Esophagus squamous epithelium (tissue), 5 donors: ENCODE data around the gene CDH9. TPM values are rescaled to one million over a fixed set of nuclear protein-coding genes. Genes with fewer than 3 reads are reported as not detected.

Experiments
- DNase-seq: peaks from one replicate; lab custom pipeline; 2025; lab: John Stamatoyannopoulos, UW
- H3K27ac ChIP-seq, 4 donors: fragments of 200-600 bp; sonication (generic); one replicate each; pipeline ENCODE4 v1.5.1; 2016 to 2019; ENCODE audit warnings: mild to moderate bottlenecking in 1 of 4
- H3K27me3 ChIP-seq, 4 donors: fragments of 200-600 bp; sonication (generic); 1 replicate in 3 of 4; 2 replicates in 1 of 4; pipeline versions ENCODE4 v1.5.1 to v1.6.0; 2017 to 2021; ENCODE audit warnings: antibody characterized with exemption in 1 of 4
- H3K36me3 ChIP-seq, 3 donors: fragments of 200-600 bp; sonication (generic); one replicate each; pipeline ENCODE4 v1.5.1; 2016 to 2019
- H3K4me1 ChIP-seq, 3 donors: fragments of 200-600 bp; sonication (generic); one replicate each; pipeline ENCODE4 v1.5.1; 2017 to 2019
- H3K4me3 ChIP-seq, 4 donors: fragments of 200-600 bp; sonication (generic); 1 replicate in 3 of 4; 2 replicates in 1 of 4; pipeline ENCODE4 v1.5.1; 2016 to 2019; ENCODE audit warnings: mild to moderate bottlenecking in 2 of 4, moderate library complexity in 1 of 4
- H3K9me3 ChIP-seq, 3 donors: fragments of 200-600 bp; sonication (generic); one replicate each; pipeline ENCODE4 v1.5.1; 2016 to 2019
- POLR2A ChIP-seq, 4 donors: fragments of 450-650 bp; IDR thresholded peaks; one replicate each; pipeline ENCODE4 v1.6.1; 2017; ENCODE audit warnings: antibody characterized with exemption in 4 of 4, mild to moderate bottlenecking in 4 of 4, moderate library complexity in 3 of 4
- WGBS, 2 donors: methylation state at CpG; one replicate each; pipeline ENCODE4 v1.1.5; 2018; 5-methylcytosine and 5-hydroxymethylcytosine counted together
- intact Hi-C: fragments of 100-400 bp; cut with DNase I; formaldehyde crosslinking; loops from one replicate; pipeline ENCODE4 v1.15.0; 2022
- total RNA-seq, 4 donors: library from RNA; depleted of rRNA; stranded (reverse); fragments of >200 nt; gene quantifications; one replicate each; pipeline ENCODE4 v1.1.0, GENCODE V29; 2016
- TF ChIP-seq, protein P1 (sequence below), 6 experiments: fragments of 450-650 bp in 4 of 6; fragments of 200-600 bp in 2 of 6; sonication (generic) in 2 of 6; IDR thresholded peaks; one replicate each; pipeline ENCODE4 v1.5.1; 2016 to 2019; ENCODE audit warnings: antibody characterized with exemption in 6 of 6, mild to moderate bottlenecking in 4 of 6, moderate library complexity in 4 of 6
- donor health status: DM: yes; HTN: yes; CAD: no.

CDH9 gene
- total RNA-seq, 4 donors from 2014 or later: not detected

DNA sequence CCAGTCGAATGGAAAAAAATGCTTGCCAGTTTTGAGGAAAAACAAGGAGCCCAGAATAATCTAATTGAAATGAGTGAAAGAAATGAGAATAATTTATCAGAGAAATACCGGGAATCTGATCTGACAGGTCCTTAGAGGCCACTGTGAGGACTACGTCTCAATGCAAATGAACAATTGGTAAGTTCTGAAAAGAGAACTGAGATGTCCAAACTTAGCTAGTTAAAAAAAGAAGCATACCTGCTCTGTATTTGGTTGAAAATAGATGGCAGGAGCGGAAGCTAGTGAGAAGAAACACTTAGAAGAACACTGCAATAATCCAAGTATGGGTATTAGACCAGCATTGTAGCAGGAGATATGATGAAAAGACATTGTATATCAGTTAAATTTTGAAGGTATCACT lies 161.2 kb downstream of the CDH9 start:
- no peaks in the 10 kb centered on the region for H3K27me3 ChIP-seq
- WGBS, 2 donors: 70 to 71% methylated on average over 4 of the region's 4 CpGs
- H3K27ac ChIP-seq: no peak overlapping the region
- no peak for TF ChIP-seq POLR2A (IDR thresholded peaks at IDR 0.05)
- TF ChIP-seq, protein P1, sequence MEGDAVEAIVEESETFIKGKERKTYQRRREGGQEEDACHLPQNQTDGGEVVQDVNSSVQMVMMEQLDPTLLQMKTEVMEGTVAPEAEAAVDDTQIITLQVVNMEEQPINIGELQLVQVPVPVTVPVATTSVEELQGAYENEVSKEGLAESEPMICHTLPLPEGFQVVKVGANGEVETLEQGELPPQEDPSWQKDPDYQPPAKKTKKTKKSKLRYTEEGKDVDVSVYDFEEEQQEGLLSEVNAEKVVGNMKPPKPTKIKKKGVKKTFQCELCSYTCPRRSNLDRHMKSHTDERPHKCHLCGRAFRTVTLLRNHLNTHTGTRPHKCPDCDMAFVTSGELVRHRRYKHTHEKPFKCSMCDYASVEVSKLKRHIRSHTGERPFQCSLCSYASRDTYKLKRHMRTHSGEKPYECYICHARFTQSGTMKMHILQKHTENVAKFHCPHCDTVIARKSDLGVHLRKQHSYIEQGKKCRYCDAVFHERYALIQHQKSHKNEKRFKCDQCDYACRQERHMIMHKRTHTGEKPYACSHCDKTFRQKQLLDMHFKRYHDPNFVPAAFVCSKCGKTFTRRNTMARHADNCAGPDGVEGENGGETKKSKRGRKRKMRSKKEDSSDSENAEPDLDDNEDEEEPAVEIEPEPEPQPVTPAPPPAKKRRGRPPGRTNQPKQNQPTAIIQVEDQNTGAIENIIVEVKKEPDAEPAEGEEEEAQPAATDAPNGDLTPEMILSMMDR (IDR thresholded peaks at IDR 0.05): no peak
- no peaks in the 10 kb centered on the region for H3K4me1 ChIP-seq
- peaks cover 0 to 3% (median 0%) of the 10 kb centered on the region in 3 donors for H3K9me3 ChIP-seq
- H3K4me3 ChIP-seq: no peak overlapping the region
- H3K36me3 ChIP-seq: no peaks in the 10 kb centered on the region
- no peak for DNase-seq
- intact Hi-C loops: no loop called here

DNA sequence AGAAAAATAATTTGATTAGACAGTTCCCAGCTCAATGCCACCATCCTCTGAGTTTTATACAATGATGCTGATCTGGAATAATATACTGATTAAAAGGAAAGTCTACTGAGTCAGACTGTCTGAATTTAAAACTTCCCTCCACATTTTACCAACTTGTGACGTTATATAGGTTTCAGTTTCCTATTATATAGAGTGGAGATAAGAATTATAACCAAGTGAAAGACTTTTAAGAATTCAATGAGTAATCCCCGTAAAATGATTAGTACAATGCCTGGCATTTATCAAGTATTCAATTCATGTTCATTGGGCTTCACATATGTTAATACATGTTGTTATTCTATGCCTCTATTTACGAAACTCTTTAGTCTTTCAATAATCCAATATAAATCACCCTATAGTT lies 166.0 kb downstream of the CDH9 start:
- no peak overlapping the region for H3K27ac ChIP-seq
- TF ChIP-seq POLR2A (IDR thresholded peaks at IDR 0.05): no peak
- TF ChIP-seq, protein P1 (IDR thresholded peaks at IDR 0.05): no peak
- H3K4me3 ChIP-seq: no peak overlapping the region
- H3K36me3 ChIP-seq: no peaks in the 10 kb centered on the region
- intact Hi-C loops: no loop called here
- no peak for DNase-seq
- no peaks in the 10 kb centered on the region for H3K4me1 ChIP-seq
- H3K9me3 ChIP-seq: peaks cover 0 to 3% (median 0%) of the 10 kb centered on the region in 3 donors
- H3K27me3 ChIP-seq: no peaks in the 10 kb centered on the region
- WGBS, 2 donors: 54 to 57% methylated on average over 3 of the region's 3 CpGs

DNA sequence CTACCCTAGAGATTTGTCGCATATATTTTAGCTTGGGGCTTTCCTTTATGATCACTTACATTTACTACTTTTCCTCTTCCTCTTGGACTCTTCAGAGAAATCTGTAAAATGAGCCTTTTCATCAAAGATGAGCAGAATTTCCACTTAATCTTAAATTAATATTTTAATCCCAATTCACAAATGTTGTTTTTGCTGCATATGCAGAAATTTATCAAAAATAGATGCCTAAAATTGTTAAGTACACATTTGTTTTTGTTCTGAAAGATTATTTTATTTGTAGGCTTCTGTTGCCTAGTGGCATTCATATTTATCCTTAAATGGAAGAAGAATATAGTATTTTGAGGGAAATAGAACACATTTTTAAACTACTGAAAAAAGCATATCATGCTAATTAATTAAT lies 168.6 kb downstream of the CDH9 start:
- no peak for DNase-seq
- WGBS, 2 donors: 77 to 83% methylated on average over 1 of the region's 1 CpG
- TF ChIP-seq, protein P1 (IDR thresholded peaks at IDR 0.05): no peak
- no peak for TF ChIP-seq POLR2A (IDR thresholded peaks at IDR 0.05)
- H3K36me3 ChIP-seq: no peaks in the 10 kb centered on the region
- no peaks in the 10 kb centered on the region for H3K4me1 ChIP-seq
- no peaks in the 10 kb centered on the region for H3K27me3 ChIP-seq
- no peak overlapping the region for H3K27ac ChIP-seq
- peaks cover 0 to 3% (median 0%) of the 10 kb centered on the region in 3 donors for H3K9me3 ChIP-seq
- H3K4me3 ChIP-seq: no peak overlapping the region
- intact Hi-C loops: no loop called here

DNA sequence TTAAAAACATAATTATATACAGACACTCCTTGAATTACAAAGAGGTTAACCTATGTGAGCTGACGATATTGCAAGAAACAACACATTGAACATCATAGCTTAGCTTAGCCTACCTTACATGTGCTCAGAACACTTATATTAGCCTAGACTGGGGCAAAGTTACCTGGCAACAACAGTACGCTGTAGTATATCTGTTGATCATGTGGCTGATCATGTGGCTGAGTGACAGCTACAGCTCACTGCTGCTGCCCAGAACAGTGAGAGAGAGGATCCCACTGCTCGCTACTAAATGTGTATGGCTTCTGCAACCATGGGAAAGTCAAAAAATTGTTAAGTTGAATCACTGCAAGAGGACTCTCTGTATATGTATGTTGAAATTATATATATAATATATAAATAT lies 169.9 kb downstream of the CDH9 start:
- DNase-seq: no peak
- Histone ChIP-seq H3K4me3 (no peak overlapping the region), H3K27me3 (no peaks in the 10 kb centered on the region), H3K9me3 (no peaks in the 10 kb centered on the region), H3K36me3 (no peaks in the 10 kb centered on the region), H3K27ac (no peak overlapping the region), H3K4me1 (no peaks in the 10 kb centered on the region)
- 83% methylated on average over 3 of the region's 3 CpGs for WGBS, 2 donors
- intact Hi-C loops: no loop called here
- TF ChIP-seq POLR2A (IDR thresholded peaks at IDR 0.05): no peak
- TF ChIP-seq, protein P1 (IDR thresholded peaks at IDR 0.05): no peak

DNA sequence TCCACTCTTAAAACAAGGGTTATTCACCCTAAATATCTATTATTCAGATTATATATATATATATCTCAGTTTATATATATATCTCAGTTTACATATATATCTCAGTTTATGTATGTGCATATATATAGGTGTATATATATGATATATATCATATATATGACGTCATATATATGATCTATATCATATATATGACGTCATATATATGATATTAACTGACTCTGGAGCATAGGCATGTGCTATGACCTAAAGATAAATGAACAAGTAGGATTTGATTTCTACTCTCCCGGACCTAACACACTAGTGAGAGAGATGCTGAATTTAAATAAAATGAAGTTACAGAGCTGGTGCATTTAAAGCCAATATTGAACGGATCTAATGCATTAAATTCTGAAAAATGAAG lies 174.3 kb downstream of the CDH9 start:
- WGBS, 2 donors: 39 to 48% methylated on average over 4 of the region's 4 CpGs
- DNase-seq: no peak
- H3K4me3 ChIP-seq: no peak overlapping the region
- no peak for TF ChIP-seq POLR2A (IDR thresholded peaks at IDR 0.05)
- TF ChIP-seq, protein P1 (IDR thresholded peaks at IDR 0.05): no peak
- H3K4me1 ChIP-seq: no peaks in the 10 kb centered on the region
- intact Hi-C loops: no loop called here
- H3K36me3 ChIP-seq: no peaks in the 10 kb centered on the region
- H3K27me3 ChIP-seq: no peaks in the 10 kb centered on the region
- no peaks in the 10 kb centered on the region for H3K9me3 ChIP-seq
- no peak overlapping the region for H3K27ac ChIP-seq
